ENCODE results near the gene TRAF3IP1. TPM values are rescaled to one million over a fixed set of nuclear protein-coding genes. Genes with fewer than 3 reads are reported as not detected.
"Not testable (repeated sequence)": the region's sequence is repeated elsewhere in the genome, so short reads cannot be mapped to it uniquely, and the experiment has no call there.

The TRAF3IP1 gene
- polyA plus RNA-seq, 5 donors = 16.5 to 24.6 (median 18.7) TPM

DNA sequence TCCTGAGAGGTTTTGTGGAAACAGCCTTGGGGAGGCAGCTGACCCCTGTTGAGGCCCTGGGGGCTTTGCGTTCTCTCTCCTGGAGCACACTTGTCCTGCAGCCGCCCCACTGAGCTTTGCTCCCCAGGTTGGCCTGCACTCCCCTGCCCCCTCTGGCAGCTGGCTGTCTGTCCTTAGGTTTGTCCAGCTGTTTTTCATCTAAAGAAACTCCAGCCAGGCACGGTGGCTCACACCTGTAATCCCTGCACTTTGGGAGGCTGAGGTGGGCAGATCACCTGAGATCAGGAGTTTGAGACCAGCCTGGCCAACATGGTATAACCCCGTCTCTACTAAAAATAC is 84.9 kb downstream of the TRAF3IP1 start:
- not testable (repeated sequence) for DNase-seq

DNA sequence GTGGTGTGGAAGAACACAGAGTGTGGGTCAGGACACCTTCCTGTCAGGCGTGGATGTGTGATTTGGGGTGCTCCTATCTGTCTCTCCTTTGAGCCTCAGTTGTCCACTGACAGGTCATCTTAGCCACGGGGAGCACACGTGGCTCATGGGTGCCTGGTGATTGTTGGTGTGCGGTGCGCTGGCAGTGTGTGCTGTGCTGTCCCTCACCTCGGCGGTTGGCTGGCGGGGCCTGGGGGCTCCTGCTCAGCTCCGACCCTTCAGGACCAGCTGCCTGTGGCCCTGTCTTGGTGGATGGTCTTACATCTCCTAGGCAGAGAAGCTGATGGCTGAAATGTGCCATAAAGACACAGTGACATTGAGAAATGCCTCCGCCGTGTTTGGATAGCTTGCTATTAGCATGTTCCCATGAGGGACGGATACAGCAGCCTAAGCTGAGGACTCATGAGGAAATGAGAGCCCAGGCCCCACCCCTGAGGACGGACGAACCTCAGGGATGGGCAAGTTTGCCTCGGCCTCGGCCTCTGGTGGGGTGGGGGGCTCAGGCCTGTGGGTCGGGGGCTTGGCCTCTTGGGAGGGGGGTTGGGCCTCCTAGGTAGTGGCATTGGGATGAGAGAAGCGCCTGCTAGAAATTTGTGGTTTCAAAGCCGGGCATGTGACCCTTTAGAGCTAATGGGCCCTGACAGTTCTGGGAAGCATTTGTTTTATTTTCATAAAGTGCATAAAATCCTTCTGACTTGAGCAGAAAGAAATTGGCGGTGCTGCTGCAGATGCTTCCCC is 86.1 kb downstream of the TRAF3IP1 start:
- DNase-seq = no peak

DNA sequence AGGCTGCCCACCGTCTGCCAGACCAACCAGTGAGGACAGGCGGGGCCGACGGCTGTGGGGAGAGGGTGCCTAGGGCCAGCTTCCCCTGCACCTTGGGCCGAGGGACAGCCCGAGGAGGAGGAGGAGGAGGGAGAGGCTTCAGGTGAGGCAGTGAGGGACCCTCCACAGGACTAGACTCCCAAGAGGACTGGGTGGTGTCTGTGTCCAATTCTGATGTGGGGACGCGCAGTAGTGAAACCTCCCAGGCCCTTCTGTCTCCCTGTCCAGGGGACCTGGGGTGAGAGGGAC is 86.6 kb downstream of the TRAF3IP1 start:
- DNase-seq = no peak

DNA sequence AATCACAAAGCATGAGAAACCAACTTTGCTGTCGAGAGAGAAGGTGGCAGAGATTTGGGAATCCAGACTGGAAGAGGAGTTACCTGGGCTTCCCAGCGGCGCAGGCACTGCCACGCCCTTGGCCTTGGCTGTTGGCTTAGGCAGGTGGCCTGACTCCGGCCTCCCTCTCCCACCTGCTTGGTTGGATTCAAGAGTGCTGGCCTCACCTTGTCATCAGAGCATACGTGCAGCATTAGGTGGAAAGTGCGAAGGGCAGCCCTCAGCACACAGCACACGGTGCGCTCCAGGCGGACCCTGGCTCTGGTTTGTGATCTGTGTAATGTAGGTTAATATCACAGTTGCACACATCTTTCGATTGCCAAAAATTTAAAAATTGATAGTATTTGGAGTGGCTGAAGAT is 87.2 kb downstream of the TRAF3IP1 start:
- no peak for DNase-seq

DNA sequence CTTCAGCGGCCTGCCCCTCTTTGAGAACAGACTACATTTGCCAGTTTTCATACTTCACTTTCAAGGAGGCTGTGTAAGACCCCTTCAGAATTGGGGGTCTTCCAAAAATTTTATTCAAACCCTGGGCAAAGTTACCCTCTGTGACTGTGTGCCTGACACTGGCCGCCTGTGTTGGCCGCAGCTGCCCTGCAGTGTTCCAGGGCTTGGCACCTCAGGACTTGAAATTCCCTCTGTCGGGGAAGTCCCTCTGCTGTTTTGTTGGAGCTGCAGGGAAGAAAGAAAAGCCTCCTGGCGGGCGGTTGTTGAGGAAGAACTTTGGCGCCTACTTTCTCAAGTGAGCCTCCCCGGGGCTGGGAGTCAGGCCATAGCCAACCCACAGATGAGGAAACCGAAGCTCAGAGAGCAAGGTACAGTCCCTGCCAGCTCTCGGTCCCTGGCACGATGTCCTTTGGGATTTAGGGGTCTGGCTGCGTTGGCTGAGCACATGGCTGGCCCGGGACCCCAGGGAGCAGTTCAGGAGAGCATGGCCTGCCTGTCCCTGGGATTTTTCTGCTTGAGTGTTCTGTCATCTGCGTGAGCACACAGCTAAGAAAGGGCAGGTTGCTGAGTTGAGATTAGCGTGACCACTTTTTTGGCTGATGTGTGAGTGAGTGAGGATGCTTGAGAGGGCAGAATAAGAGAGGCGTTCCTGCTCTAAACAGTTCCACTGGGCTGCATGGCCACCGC is 88.5 kb downstream of the TRAF3IP1 start:
- no peak for DNase-seq

DNA sequence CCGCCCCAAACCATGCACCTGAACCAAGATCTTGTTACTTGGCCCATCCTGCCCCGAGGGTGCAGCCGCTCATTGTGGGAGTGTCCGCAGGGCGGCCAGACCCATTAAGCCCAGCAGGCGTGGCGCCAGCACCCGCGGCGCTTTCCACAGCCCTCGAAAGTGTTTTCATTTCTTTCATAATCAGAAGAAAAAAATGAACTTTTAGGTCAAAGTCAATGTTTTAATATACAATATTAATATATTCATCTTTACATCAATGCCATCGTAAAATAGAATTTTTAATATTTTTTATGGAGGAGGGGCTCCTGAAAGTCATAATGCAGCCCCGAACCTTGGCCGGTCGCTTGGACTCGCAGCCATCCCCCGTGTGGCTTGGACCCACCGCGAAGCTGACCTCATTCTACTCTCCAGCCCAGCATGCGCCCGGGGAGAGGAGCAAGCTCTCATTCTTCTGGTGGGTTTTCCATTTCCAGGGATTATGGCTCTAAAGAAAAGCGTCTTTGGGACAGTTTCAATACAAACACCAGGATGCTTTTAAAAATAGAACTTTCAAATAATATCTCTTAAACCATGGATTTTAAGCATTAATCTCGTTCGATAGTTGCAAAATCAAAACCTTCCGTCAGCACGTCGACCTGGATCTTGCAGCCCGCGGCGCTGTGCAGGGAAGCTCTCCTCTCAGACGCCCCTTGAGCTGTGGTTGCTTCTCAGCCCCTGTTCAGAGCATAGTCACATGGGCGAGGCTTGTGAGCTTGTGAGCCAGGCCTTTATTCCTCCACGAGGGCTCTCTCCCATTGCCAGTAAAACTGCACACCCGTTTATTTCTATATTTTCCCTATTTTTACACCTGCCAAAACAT is 89.3 kb downstream of the TRAF3IP1 start:
- no peak for DNase-seq

DNA sequence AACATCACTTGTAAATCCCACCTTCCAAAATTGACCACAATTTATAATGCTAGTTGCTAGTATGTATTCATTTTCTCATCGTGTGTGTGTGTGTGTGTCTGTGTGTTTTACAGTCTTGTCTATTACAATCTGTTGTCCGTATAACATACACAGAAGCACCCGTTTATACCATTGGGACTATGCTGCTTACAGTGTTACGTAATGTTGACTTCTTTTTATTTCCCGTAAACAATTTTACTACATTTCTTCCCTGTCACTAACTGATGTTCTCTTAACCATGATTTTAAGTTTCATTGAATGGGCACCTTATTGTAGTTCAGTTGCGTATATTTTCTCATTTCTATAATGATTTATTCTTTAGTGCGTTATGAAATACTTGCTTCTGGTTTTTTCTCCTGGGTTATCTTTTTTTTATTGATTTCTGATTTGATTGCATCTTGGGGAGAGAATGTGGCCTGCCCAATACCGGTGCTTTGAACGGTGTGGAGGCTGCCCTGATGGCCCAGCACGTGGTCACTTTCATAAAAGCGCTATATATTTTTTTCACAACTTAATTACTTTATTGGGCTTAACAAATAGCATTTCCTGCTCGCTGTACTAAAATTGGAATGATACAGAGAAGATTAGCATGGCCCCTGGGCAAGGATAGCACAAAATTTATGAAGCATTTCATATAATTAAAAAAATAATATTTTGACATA is 91.9 kb downstream of the TRAF3IP1 start:
- no peak for DNase-seq

DNA sequence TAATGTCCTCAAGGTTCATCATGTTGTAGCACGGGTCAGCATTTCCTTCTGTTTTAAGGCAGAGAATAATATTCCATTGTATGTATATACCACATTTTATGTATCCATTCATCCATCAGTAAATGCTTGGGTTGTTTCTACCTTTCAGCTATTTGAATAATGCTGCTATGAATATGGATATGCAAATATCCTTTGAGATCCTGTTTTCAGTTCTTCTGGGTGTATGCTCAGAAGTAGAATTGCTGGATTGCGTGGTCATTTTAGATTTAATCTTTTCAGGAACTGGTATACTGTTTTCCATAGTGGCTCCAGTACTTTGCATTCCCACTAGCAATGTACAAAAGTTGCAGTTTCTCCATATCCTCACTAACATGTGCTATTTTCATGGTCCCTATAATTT is 93.0 kb downstream of the TRAF3IP1 start:
- DNase-seq = no peak

DNA sequence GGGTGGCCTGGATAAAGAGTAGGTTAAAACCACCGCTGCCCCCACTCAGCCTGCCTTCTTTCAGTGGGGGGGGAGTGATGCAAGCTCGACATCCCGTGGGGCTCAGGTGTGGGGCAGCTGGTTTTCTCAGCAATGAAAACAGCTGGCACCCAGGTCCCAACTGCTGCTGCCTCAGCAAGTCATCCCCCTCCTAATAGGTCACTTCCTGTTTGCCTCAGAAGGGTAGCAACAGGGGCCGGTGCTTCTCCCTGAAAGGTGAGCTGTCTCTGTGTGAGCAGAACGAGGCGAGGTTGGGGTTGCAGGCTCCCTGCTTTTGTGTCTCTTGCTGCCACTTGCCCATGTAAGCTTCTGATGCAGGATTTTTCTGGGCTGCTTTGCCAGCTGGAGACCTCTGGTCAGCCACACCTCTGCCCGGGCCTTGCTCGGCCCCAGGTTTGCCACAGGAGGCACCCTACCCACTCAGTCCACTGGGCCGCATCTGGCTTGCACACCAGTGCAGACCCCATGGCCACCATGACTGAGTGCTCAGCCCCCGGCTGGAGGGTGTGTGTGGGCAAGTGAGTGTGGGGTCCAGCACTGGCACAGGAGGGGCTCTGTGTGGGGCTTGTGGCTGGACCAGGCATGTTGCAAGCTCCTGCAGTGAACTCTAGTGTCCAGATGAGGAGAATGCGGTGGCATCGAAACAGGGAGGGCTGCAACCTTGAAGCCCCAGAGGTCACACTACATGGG is 94.9 kb downstream of the TRAF3IP1 start:
- DNase-seq = no peak

DNA sequence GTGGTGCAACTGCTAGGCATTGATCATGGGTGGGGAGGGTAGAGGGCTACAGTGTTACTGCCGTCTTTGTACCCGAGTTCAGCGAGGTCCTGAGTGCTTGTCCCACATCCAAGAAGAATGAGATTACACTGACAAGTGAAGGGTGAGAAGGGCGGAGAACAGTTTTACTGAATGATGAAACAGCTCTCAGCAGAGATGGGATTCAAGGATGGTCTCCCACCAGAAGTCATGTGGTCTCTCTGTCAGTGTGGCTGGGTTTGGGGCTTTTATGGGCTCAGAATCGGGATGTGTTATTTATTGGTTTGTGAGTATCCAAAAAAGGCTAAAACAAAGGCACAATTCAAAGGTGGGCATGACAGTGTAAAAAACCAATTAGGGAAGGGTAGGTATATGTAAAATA is 95.6 kb downstream of the TRAF3IP1 start:
- DNase-seq = no peak

DNA sequence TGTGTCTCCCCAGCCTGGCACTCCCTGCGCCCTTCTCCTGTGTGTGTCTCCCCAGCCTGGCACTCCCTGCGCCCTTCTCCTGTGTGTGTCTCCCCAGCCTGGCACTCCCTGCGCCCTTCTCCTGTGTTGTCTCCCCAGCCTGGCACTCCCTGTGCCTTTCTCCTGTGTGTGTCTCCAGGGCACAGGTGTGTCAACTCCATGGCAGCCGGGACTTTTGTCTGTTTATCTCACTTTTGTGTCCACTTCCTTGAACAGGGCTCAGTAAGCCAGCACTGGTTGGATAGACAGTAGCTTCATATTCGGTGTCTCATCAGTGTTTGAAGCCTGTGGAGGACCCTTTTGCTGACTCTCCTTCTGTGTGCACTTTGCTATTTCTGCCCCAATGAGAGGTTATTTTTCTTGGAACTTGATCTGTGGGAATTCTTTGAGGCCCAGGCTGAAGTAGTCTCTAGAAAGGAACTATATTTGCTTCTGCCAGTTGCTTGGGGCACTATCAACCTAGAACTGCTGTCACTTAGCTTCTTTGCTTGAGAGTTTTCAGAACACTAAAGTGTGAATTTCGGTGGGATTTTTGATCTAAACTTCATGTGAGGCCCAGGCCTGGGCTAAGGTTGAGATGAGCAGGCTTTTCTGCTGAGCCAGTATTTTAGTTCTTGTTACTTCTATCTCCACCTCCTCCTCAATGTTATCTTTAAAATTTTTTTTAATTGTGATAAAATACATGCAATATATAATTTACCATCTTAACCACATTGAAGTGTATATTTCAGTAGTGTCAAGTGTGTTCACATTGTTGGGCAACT is 98.1 kb downstream of the TRAF3IP1 start:
- no peak for DNase-seq

DNA sequence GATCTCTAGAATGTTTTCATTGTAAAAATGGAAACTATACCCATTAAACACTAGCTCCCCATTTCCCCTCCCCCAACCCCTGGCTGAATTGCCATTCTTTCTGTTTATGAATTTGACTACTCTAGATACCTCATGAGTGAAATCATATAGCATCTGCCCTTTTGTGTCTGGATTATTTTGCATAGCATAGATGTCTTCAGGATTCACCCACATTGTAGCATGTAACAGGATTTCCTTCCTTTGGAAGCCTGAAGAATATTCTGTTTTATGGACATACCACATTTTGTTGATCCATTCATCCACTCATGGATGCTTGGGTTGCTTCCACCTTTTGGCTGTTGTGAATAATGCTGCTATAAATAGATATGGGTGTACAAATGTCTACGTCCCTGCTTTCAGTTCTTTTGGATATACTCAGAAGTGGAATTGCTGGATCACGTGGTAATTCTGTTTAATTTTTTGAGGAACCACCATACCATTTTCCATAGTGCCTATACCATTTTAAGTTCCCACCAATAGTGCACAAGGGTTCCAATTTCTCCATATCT is 98.8 kb downstream of the TRAF3IP1 start:
- no peak for DNase-seq

DNA sequence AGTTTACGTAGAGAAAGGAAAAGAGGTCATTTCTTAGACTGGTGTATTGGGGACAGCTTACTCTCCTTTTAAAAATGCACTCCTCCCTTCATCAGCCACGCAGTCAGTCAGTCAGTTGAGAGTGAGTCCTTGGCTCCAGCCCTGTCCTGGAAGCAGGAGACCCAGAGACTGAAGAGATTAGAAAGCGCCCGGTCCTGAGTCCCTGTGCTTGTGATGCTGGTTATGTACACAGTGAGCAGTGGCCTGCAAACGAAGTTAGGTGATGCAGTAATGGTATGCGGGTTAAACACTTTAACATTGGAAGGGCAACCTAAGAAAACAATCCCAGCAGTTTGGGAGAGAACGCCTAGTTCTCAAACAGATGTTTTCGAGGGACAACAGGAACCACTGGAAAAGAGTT is 100.1 kb downstream of the TRAF3IP1 start:
- DNase-seq = no peak

DNA sequence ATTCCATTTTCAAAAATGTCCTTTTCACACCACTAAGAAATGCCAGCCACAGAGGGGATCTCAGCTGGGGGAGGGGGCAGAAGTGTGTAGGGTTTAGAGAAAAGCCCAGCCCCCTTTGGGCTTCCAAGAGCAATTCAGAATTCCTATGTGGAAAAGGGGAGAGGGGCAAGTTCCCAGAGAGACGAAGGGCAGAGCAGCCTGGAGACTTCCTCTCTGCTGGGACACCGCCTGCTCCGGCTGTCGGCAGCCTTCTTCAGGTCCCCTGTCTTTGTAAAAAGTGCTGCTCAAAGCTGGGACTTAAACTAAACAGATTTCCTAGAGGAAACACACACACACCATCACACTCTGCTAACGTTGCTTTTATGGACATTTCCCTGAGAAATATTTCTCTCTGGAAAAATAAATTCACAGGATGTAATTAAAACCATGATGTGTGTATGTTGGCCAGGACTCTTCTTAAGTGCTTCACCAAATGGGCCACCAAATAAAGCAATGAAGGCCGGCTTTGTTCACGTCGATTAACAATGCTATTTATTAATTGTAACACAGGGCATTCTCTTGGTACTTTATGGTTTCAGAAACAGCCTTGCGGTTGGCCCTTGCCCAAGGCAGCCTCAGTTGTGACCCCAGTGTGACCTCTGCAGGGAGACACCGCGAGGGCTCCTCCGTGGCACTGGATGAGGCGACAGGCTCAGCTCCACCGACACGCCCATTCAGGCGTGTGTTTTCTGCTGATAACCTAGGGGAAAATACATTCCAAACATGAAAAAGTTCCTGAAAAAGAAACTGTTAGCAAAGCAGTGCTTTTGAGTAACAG is 100.8 kb downstream of the TRAF3IP1 start:
- peak in 1 of 2 donors; percentile 14 for DNase-seq

DNA sequence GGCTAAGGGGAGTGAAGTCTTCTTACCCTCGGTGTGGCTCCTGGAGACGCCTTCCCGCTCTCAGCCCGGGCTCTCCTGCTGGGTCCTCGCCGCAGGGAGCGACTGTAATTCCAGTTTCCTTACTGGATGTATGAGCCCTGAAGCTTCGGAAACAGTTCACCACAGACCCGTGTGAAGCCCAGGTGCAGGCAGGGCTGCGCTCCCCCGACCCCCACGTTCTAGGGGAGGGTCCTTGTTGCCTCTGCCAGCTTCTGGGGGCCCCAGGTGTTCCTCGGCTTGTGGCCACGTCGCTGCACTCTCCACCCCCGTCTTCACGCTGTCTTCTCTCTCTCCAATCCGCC is 101.3 kb downstream of the TRAF3IP1 start:
- no peak for DNase-seq

DNA sequence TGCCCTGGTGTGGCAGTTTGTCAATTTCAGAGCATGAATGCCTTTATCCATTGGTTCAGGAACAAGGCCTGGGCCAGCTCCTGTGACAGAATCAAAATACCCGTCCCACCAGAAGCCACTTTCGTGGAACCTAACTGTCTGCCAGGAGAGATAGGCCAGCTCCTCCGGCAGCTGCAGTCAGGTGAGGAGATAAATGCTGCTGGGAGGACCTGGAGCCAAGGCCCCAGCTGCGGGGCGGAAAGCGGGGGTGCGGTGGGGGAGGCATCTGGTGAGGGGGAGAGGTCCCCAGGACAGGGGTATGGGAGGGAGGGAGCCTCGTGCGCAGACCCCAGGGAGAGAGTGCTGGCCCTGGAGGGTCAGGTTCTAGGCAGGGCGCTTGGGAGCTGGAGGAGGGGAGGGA is 102.0 kb downstream of the TRAF3IP1 start:
- DNase-seq = no peak

DNA sequence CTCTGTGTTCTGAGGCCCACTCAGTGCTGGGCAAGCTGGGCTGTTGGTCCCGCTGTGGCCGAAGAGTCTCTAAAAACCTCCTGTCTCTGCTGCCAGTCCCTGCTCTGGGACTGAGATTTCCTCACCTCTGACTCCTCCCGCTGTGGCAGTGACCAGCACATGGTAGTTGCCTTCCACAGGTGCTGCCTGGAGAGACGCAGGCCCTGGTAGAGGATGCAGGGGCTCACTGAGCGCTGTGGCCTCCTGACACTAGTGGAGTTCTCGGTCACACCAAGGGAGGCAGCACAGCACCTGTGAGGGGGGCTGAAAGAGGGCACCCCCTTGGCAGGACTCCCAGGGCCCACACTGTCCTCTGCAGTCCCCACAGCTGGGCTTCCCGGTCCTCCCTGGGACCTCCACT is 102.6 kb downstream of the TRAF3IP1 start:
- no peak for DNase-seq

DNA sequence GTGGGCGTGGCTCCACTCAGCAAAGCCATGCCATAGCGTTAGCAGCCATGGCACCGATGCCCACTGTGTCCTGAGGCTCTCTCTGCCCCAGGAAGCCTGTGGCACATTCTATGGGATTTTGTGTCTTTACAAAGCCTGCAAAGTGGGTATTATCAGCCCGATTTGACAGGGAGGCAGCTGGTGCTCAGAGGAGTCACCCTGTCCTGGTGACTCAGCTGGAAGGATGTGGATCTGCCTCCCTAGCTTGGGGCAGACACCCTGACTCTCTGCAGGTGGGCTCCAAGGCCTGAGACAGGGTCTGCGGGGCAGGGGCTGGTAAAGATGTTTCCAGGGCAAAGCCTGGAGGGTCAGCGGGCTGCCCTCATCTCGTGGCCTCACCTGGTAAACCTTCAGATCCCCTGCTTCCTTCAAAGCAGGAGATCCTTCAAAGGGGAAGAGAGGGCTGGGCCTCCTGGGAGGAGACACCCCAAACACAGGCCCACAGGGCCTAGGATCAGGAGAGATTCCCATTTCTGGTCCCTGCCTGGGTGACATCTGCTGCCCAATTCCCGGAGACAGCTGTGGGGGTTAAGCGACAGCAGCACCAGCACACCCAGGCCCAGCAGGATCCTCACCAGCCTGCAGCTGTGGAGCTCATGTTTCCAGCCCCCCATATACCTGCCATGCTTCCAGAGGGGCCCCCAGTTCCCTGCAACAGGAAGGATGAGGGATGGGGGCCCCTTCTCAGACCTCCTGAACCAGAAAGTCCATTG is 103.4 kb downstream of the TRAF3IP1 start:
- DNase-seq = no peak

DNA sequence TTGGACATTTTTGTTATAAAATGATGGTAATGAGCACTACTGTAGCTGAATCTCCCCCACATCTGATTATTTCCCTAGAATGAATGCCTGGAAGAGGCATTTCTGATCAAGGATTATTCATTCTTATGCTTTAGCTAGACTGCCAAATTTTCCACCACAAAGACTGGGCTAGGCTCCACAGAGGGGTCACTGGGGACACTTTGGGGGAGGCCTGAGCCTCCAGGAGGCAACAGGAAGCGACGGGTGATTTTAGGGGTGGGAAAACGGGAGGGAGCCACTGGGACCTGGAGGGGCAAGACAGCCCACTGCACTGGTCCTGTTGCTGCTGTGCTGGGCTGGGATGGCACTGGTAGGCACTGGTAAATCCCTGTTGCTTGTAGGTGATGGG is 104.0 kb downstream of the TRAF3IP1 start:
- DNase-seq = no peak

Data from right lung (tissue), 5 donors.